H9 (cell line): ENCODE measurements around the gene UBE2J1. TPM values are rescaled to one million over a fixed set of nuclear protein-coding genes. Genes with fewer than 3 reads are reported as not detected.

Experiments
- DNase-seq: peaks from one replicate; pipeline ENCODE4 v3.0.0-alpha.2; 2017
- H2AFZ ChIP-seq: one replicate; pipeline ENCODE4 v1.6.1; 2013; ENCODE audit warnings: mild to moderate bottlenecking, low read length, control low read depth, moderate library complexity
- H2AK5ac ChIP-seq: 2 replicates; pipeline ENCODE4 v1.6.1; 2013; ENCODE audit warnings: low read length, control low read depth, mixed read lengths; ENCODE audit not compliant: insufficient read length
- H2BK120ac ChIP-seq: one replicate; pipeline ENCODE4 v1.6.1; 2013; ENCODE audit warnings: low read depth, mild to moderate bottlenecking, low read length, control low read depth, inconsistent platforms; ENCODE audit not compliant: poor library complexity, severe bottlenecking
- H2BK12ac ChIP-seq: 2 replicates; pipeline ENCODE4 v1.6.1; 2013; ENCODE audit warnings: low read length, control low read depth, mixed read lengths, low read depth; ENCODE audit not compliant: insufficient read length
- H2BK15ac ChIP-seq: 2 replicates; pipeline ENCODE4 v1.6.1; 2013; ENCODE audit warnings: low read depth, low read length, control low read depth
- H2BK20ac ChIP-seq: one replicate; pipeline ENCODE4 v1.6.1; 2013; ENCODE audit warnings: low read depth, mild to moderate bottlenecking, low read length, control low read depth, inconsistent platforms; ENCODE audit not compliant: poor library complexity, severe bottlenecking
- H2BK5ac ChIP-seq: 2 replicates; pipeline ENCODE4 v1.6.1; 2013; ENCODE audit warnings: low read length, control low read depth, mixed read lengths; ENCODE audit not compliant: insufficient read length
- H3K14ac ChIP-seq: 2 replicates; pipeline ENCODE4 v1.6.1; 2013; ENCODE audit warnings: low read length, control low read depth; ENCODE audit not compliant: insufficient read depth
- H3K18ac ChIP-seq: 2 replicates; pipeline ENCODE4 v1.6.1; 2013; ENCODE audit warnings: low read depth, mild to moderate bottlenecking, mixed read lengths, low read length, control low read depth; ENCODE audit not compliant: insufficient read length
- H3K23ac ChIP-seq: 2 replicates; pipeline ENCODE4 v1.6.1; 2013; ENCODE audit warnings: low read length, control low read depth, mixed read lengths, low read depth; ENCODE audit not compliant: insufficient read length
- H3K23me2 ChIP-seq: 2 replicates; pipeline ENCODE4 v1.6.1; 2013; ENCODE audit warnings: low read depth, mild to moderate bottlenecking, mixed read lengths, low read length, control low read depth; ENCODE audit not compliant: insufficient read length, poor library complexity, severe bottlenecking
- H3K27ac ChIP-seq: 2 replicates; pipeline ENCODE4 v1.5.1; 2013; ENCODE audit warnings: low read length, control low read depth, mixed read lengths, low read depth; ENCODE audit not compliant: insufficient read length
- H3K27me3 ChIP-seq: 2 replicates; pipeline ENCODE4 v1.6.1; 2013; ENCODE audit warnings: low read length, control low read depth, inconsistent platforms; ENCODE audit not compliant: insufficient read depth
- H3K4ac ChIP-seq: 2 replicates; pipeline ENCODE4 v1.6.1; 2013; ENCODE audit warnings: low read depth, mild to moderate bottlenecking, control low read depth, inconsistent platforms, low read length, moderate library complexity
- H3K4me1 ChIP-seq: 2 replicates; pipeline ENCODE4 v1.6.1; 2013; ENCODE audit warnings: low read length, control low read depth, inconsistent platforms; ENCODE audit not compliant: insufficient read depth
- H3K4me2 ChIP-seq: 2 replicates; pipeline ENCODE4 v1.6.1; 2013; ENCODE audit warnings: low read length, control low read depth, mixed read lengths; ENCODE audit not compliant: insufficient read length, insufficient read depth
- H3K56ac ChIP-seq: 2 replicates; pipeline ENCODE4 v1.6.1; 2013; ENCODE audit warnings: low read depth, mild to moderate bottlenecking, mixed read lengths, low read length, control low read depth; ENCODE audit not compliant: insufficient read length
- H3K79me1 ChIP-seq: 2 replicates; pipeline ENCODE4 v1.6.1; 2013; ENCODE audit warnings: low read depth, mild to moderate bottlenecking, moderate library complexity, low read length, control low read depth, inconsistent platforms; ENCODE audit not compliant: insufficient read depth, poor library complexity, severe bottlenecking
- H3K79me2 ChIP-seq: 2 replicates; pipeline ENCODE4 v1.6.1; 2013; ENCODE audit warnings: low read length, control low read depth, inconsistent platforms; ENCODE audit not compliant: insufficient read depth
- H3K9ac ChIP-seq: 2 replicates; pipeline ENCODE4 v1.6.1; 2013; ENCODE audit warnings: low read length, control low read depth, mixed read lengths; ENCODE audit not compliant: insufficient read length; ENCODE audit errors: extremely low read depth
- H3K9me3 ChIP-seq: one replicate; pipeline ENCODE4 v1.6.1; 2013; ENCODE audit warnings: low read depth, low read length, inconsistent platforms; ENCODE audit not compliant: control insufficient read depth
- H3T11ph ChIP-seq: one replicate; pipeline ENCODE4 v1.6.1; 2013; ENCODE audit warnings: mild to moderate bottlenecking, low read length, control low read depth, inconsistent platforms
- H4K20me1 ChIP-seq: one replicate; pipeline ENCODE4 v1.6.1; 2013; ENCODE audit not compliant: control insufficient read depth, insufficient read length, insufficient read depth
- H4K5ac ChIP-seq: 2 replicates; pipeline ENCODE4 v1.6.1; 2013; ENCODE audit warnings: low read depth, mild to moderate bottlenecking, mixed read lengths, low read length, control low read depth; ENCODE audit not compliant: insufficient read length
- H4K8ac ChIP-seq: replicated peaks from 2 replicates; pipeline ENCODE4 v1.6.1; 2013; ENCODE audit warnings: low read length, control low read depth, mixed read lengths, low read depth; ENCODE audit not compliant: insufficient read length
- H4K91ac ChIP-seq: 2 replicates; pipeline ENCODE4 v1.6.1; 2013; ENCODE audit warnings: low read depth, mild to moderate bottlenecking, moderate library complexity, mixed read lengths, low read length, control low read depth; ENCODE audit not compliant: insufficient read length
- H3K27ac Mint-ChIP-seq, 3 experiments: 2 replicates in 2 of 3; 3 replicates in 1 of 3; pipeline ENCODE4 v1.8.0; 2020 to 2021; ENCODE audit warnings: mixed read lengths in 3 of 3, mild to moderate bottlenecking in 1 of 3, moderate library complexity in 1 of 3
- H3K27me3 Mint-ChIP-seq: 2 replicates; pipeline ENCODE4 v1.8.0; 2021; ENCODE audit warnings: low read depth, mild to moderate bottlenecking, moderate library complexity, mixed read lengths
- H3K36me3 Mint-ChIP-seq, 3 experiments: 2 replicates in 2 of 3; 3 replicates in 1 of 3; pipeline ENCODE4 v1.8.0; 2020 to 2021; ENCODE audit warnings: low read depth in 3 of 3, mixed read lengths in 3 of 3; ENCODE audit not compliant: insufficient read depth in 1 of 3
- H3K4me1 Mint-ChIP-seq, 2 experiments: 2 replicates each; pipeline ENCODE4 v1.8.0; 2020; ENCODE audit warnings: mixed read lengths in 2 of 2
- H3K4me3 Mint-ChIP-seq, 2 experiments: 2 replicates in 1 of 2; 3 replicates in 1 of 2; pipeline ENCODE4 v1.8.0; 2020 to 2021; ENCODE audit warnings: mild to moderate bottlenecking in 2 of 2, mixed read lengths in 2 of 2, moderate library complexity in 1 of 2
- H3K9me3 Mint-ChIP-seq, 2 experiments: 2 replicates in 1 of 2; 3 replicates in 1 of 2; pipeline ENCODE4 v1.8.0; 2020; ENCODE audit warnings: mild to moderate bottlenecking in 2 of 2, mixed read lengths in 2 of 2, moderate library complexity in 1 of 2
- WGBS: extraction: QIAGEN DNeasy Blood & Tissue Kit; methylation state at CpG from one replicate; pipeline ENCODE4 v1.1.7; 2013; ENCODE audit warnings: missing lambda C conversion rate, low lambda C conversion rate, mixed read lengths; ENCODE audit not compliant: insufficient read length; ENCODE audit errors: extremely low coverage; 5-methylcytosine and 5-hydroxymethylcytosine counted together
- total RNA-seq: library from RNA; stranded (reverse); gene quantifications from 2 replicates; pipeline ENCODE4 v1.2.1, GENCODE V29; 2021
- TF ChIP-seq, protein P1 (sequence below): fragments of 200-600 bp; sonication (generic); conservative IDR thresholded peaks from 3 replicates; pipeline ENCODE4 v1.8.0; 2021; ENCODE audit warnings: antibody characterized with exemption, mild to moderate bottlenecking

Gene UBE2J1
- total RNA-seq, 1 experiment from 2014 or later: 13.1 TPM

DNA sequence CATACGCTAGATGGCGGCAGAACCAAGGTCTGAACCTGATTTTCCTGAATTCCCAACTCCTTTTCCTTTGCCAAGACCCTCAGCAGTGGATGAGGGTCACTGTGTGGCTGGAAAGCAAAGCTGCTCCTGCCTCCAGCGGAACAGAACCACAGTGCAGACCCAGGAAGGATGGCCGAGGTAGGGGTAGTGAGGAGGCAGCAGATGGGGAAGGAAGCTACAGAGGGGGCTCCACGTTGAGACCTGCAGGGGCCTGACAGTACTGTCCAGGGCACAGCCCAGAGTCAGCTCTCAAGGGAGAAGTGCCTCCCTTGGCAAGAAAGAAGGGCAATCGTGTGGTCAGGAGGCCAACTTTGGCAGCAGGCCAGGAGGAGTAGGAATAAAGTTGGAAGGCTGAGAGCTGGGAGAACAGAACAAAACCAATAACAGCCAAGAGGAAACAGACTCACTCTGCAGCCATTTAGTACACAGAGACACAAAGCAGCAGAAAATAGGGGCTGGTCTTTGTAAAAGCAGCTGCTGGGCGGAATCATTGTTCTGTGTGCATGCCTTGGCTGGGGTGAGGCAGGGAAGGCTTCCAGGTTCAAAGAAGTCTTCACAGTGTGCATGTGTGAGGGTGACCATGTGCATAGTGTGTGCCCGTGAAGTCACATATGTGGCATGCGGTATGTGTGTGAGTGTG, 40.5 kb downstream of the UBE2J1 start:
- Histone ChIP-seq H4K91ac (no peak overlapping the region), H3K23me2 (no peaks in the 10 kb centered on the region), H4K5ac (no peak overlapping the region), H3K18ac (no peak overlapping the region), H2BK12ac (no peak overlapping the region), H3K27ac (no peak overlapping the region), H2AK5ac (no peak overlapping the region), H2BK5ac (no peak overlapping the region), H2AFZ (no peak overlapping the region), H3K27me3 (no peaks in the 10 kb centered on the region), H3K79me2 (no peaks in the 10 kb centered on the region), H3K4me1 (no peaks in the 10 kb centered on the region), H3K14ac (no peak overlapping the region), H3K79me1 (no peaks in the 10 kb centered on the region), H3T11ph (no peak overlapping the region), H2BK15ac (no peak overlapping the region), H3K56ac (no peak overlapping the region), H2BK20ac (no peak overlapping the region), H4K8ac (no peak overlapping the region), H3K4ac (no peak overlapping the region), H3K23ac (no peak overlapping the region), H3K4me2 (no peak overlapping the region), H3K9me3 (no peaks in the 10 kb centered on the region), H2BK120ac (no peak overlapping the region), H3K9ac (no peak overlapping the region), H4K20me1 (peaks cover 3% of the 10 kb centered on the region)
- peaks cover 19 to 25% of the 10 kb centered on the region in 2 experiments for H3K4me1 Mint-ChIP-seq
- H3K27ac Mint-ChIP-seq: peak overlapping the region in 2 of 3 experiments; percentile 32 to 63; a peak in 5 of 7 replicates
- peaks cover 2% of the 10 kb centered on the region for H3K27me3 Mint-ChIP-seq
- peak; percentile 83 for DNase-seq
- H3K36me3 Mint-ChIP-seq: no peaks in the 10 kb centered on the region
- no peak overlapping the region for H3K4me3 Mint-ChIP-seq
- WGBS: no CpG with 5 or more reads among the region's 9 CpGs
- TF ChIP-seq, protein P1, sequence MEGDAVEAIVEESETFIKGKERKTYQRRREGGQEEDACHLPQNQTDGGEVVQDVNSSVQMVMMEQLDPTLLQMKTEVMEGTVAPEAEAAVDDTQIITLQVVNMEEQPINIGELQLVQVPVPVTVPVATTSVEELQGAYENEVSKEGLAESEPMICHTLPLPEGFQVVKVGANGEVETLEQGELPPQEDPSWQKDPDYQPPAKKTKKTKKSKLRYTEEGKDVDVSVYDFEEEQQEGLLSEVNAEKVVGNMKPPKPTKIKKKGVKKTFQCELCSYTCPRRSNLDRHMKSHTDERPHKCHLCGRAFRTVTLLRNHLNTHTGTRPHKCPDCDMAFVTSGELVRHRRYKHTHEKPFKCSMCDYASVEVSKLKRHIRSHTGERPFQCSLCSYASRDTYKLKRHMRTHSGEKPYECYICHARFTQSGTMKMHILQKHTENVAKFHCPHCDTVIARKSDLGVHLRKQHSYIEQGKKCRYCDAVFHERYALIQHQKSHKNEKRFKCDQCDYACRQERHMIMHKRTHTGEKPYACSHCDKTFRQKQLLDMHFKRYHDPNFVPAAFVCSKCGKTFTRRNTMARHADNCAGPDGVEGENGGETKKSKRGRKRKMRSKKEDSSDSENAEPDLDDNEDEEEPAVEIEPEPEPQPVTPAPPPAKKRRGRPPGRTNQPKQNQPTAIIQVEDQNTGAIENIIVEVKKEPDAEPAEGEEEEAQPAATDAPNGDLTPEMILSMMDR: peak; percentile 81
- no peaks in the 10 kb centered on the region for H3K9me3 Mint-ChIP-seq
